Prostate gland (tissue), 2 donors: ENCODE results near the gene CXorf49B.
"Not testable (repeated sequence)": the region's sequence is repeated elsewhere in the genome, so short reads cannot be mapped to it uniquely, and the experiment has no call there.

Experiments
- CTCF ChIP-seq, 4 experiments: fragments of 200-600 bp in 2 of 4; fragments of 450-650 bp in 2 of 4; sonication (generic) in 2 of 4; IDR thresholded peaks; 1 replicate in 3 of 4; 2 replicates in 1 of 4; pipeline ENCODE4 v1.5.1; 2016 to 2019; ENCODE audit warnings: antibody characterized with exemption in 4 of 4, mild to moderate bottlenecking in 2 of 4, moderate library complexity in 2 of 4
- POLR2A ChIP-seq: fragments of 450-650 bp; IDR thresholded peaks from one replicate; pipeline ENCODE4 v1.6.1; 2016; ENCODE audit warnings: antibody characterized with exemption, mild to moderate bottlenecking
- POLR2AphosphoS5 ChIP-seq: sonication (generic); formaldehyde crosslinking; IDR thresholded peaks from one replicate; pipeline ENCODE4 v1.6.1; 2017; ENCODE audit warnings: antibody characterized with exemption

- not testable (repeated sequence) for TF ChIP-seq CTCF (IDR thresholded peaks at IDR 0.05); POLR2A; POLR2AphosphoS5
These were observed 42.8 kb upstream of the CXorf49B start for GRCh38 chrX:71720289-71720886.
